ENCODE measurements around the gene CORO1A.

DNA sequence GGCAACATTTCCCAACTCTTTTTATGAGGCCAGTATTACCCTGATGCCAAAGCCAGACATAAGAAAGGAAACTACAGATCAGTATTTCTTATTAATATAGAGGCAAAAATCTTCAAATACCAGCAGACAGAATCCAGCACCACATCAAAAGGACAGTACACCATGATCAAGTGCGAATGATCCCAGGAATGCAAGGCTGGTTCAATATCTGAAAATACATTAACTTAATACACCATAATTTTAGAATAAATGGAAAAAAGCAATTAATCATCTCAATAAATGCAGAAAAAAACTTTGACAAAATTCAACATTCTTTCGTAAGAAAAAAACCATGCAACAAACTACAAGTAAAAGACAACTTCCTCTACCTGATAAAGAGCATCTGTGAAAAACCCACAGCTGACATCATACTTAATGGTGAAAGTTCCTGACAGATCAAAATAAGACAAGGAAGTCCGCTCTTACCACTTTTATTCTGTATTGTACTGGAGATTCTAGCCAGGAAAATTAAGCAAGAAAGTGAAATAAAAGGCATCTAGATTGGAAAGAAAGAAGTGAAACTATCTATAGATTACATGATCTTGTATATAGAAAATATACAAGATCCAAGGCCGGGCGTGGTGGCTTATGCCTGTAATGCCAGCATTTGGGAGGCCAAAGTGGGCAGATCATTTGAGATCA lies 34.0 kb upstream of the CORO1A start:
- no peak for TF ChIP-seq CTCF (IDR thresholded peaks at IDR 0.05; ENCODE audit: low read length)
- no peak for TF ChIP-seq EZH2 (optimal IDR thresholded peaks at IDR 0.05; ENCODE audit: low read depth, low read length)
- no peak for TF ChIP-seq EZH2phosphoT487 (IDR thresholded peaks at IDR 0.05; ENCODE audit: low read length)

Measured in MM.1S (cell line).